T1000 (cell line): ENCODE results near the gene ERGIC2.
"Not testable (repeated sequence)": the region's sequence is repeated elsewhere in the genome, so short reads cannot be mapped to it uniquely, and the experiment has no call there.

ENCODE experiments used
- DNase-seq: peaks from one replicate; lab custom pipeline; 2025; ENCODE audit warnings: mixed read lengths; lab: John Stamatoyannopoulos, UW

ERGIC2 gene, protein sequence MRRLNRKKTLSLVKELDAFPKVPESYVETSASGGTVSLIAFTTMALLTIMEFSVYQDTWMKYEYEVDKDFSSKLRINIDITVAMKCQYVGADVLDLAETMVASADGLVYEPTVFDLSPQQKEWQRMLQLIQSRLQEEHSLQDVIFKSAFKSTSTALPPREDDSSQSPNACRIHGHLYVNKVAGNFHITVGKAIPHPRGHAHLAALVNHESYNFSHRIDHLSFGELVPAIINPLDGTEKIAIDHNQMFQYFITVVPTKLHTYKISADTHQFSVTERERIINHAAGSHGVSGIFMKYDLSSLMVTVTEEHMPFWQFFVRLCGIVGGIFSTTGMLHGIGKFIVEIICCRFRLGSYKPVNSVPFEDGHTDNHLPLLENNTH

GRCh38 chr12:29380536-29381523 lies at the start of gene ERGIC2:
Gene ERGIC2 (minus strand): TSS chr12:29381172. CDS start chr12:29371633, 9,539 bp downstream.
- DNase-seq: peak; percentile 93

GRCh38 chr12:29430716-29431044 lies 49.7 kb upstream of the ERGIC2 start:
- no peak for DNase-seq

DNA sequence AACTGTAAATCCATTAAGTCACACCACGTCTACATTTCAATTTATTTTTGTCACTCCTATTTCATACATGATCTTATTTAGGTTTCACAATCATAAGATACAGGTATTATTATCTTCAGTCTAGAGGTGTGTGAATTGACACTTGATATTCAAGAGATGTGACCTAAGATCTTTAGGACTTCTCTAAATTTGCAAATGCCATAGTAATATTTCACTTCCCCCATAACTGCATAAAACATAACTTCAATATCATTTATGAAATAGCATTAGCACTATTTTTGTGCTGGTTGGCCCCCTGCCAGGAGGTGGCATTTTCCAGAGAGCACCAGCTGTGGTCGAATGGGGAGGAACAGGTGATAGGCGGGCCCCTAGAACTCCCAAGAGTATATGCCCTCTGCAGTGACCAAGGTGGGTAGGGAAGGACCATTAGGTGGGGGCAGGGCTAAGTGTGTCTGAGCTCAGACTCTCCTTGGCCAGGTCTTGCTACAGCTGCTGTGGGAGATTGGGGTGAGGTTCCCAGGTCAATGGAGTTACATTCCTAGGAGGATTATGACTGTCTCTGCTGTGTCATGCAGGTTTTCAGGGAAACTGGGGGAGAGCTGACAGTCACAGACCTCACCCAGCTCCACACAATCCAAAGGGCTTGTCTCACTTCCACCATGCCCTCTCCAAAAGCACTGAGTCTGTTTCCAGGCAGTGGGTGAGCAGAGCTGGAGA lies 49.2 kb upstream of the ERGIC2 start:
- no peak for DNase-seq

GRCh38 chr12:29428633-29429032 lies 47.7 kb upstream of the ERGIC2 start:
- DNase-seq: no peak

DNA sequence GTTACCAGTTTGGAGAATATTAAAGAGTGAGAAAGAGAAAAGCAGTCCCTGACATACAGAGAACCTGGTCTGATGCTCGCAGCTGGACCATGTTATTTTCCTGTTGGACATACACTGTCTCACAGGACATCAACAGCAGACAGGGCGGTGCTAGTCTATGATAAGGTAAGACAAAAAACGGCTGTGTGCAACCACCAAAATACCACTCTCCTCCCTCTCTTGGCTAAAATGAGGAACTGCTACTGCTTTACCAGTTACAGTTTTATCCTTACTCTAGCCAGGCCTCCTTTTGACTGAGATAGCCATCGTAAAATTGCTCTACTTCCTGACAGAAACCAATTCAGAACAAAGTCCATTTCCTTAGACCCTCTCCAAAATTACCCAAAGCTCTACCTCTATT lies 47.0 kb upstream of the ERGIC2 start:
- DNase-seq: no peak

GRCh38 chr12:29426498-29426897 lies 45.5 kb upstream of the ERGIC2 start:
- DNase-seq: no peak

GRCh38 chr12:29425722-29426121 lies 44.8 kb upstream of the ERGIC2 start:
- no peak for DNase-seq

DNA sequence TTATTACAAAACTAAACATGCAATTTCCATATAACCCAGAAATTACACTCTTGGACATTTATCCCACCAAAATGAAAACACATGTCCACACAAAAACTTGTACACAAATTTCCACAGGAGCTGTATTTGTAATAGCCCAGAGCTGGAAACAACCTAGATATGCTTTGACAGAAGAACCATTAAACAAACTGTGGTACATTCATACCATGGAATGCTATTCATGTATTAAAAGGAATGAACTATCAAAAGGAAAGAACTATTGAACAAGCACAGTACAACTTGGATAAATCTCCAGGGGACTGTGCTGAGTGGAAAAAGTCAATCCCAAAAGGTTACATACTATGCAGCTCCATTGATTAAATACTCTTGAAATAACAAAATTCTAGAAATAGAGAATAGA lies 35.8 kb upstream of the ERGIC2 start:
- DNase-seq: no peak

DNA sequence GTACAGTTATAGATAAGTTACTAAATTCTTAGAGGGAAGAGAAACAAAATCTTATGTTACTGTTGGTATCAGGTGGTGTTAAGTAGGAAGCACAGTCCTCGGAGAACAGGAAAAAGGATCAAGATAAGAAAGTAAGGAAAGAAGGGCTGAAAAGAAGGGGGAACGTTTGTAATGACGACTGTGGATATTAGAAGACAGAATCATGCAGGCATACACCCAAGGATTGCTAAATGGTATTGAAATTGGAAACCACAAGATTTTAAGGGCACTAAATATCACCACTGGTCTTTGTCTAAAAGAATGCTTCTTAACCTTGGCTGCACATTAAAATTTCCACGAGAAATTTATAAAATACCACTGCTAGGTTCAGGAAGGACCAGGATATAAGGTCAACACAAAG lies 34.1 kb upstream of the ERGIC2 start:
- no peak for DNase-seq

DNA sequence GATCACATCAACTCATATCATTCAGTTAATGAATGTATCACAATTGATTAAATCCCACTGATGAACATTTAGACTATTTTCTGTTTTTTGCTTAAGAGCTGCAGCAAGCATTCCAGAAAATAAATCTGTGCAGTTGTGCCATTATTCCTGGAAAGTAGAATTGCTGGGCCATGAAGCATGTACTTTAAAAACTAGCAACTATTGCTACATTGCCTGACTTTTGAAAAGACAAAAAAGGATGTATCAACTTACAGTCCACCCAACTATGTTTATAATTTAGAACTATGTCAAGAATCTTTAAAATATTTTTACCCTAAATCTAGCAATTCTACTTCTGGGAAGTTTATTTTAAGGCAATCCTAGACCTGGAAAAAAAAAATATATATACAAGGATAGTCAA lies 33.4 kb upstream of the ERGIC2 start:
- no peak for DNase-seq

DNA sequence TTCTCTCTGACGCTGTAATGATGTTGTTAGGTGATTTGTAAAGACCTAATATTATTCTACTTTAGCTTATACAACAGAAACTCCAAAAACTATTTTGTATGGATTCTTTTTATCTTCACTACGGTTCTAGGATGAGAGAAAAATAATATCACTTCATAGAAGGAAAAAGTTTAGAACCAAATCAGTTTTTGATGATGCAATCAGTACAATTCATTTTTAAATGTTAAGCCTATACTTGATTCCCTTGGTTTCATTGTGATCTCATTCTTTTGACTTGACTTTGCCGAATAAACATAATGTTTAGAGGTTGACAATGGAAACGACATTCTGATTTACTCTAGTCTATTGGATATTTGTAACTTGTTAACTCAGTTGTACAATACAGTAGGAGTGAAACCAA lies 24.6 kb upstream of the ERGIC2 start:
- no peak for DNase-seq

DNA sequence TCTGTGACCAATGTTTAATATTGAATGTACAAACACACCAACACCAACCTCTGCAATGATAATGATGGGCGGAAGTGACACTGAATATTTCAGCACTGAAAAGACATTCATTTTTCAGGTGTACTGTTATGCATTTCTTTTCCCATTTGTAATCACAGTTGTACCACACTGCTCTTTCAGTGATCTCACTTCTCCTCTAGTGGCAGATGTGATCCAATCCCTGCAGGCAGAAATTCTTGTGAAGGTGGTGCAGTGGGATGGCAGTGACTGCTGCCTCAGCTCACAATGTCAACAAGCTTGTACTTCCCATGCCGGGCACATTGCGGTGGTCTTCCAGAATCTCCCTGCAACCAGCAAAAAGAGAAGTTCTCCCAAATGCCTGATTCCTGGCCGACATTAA lies 23.0 kb upstream of the ERGIC2 start:
- DNase-seq: no peak

GRCh38 chr12:29402437-29402836 lies 21.5 kb upstream of the ERGIC2 start:
- DNase-seq: no peak

DNA sequence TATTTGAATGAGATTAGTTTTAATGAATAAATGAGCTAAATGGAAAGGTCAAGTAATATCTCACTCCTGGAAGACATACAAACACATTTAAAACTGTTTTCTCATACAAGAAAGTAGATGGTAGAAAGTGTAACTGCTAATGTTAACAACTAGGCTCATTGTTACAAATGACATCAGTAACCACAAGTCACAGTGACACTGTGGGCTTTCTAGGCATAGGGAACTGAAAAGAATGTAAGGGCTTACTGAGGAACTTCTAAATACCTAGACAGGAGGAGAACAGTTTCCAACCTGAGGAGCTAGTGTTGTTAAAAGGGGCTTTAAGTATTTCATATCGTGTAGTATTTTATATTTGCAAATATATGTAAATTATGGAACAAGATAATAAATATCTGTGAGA lies 17.5 kb upstream of the ERGIC2 start:
- no peak for DNase-seq

GRCh38 chr12:29396774-29397173 lies 15.8 kb upstream of the ERGIC2 start:
- DNase-seq: no peak

- no peak for DNase-seq
These were observed 14.4 kb upstream of the ERGIC2 start for GRCh38 chr12:29395356-29395755.

DNA sequence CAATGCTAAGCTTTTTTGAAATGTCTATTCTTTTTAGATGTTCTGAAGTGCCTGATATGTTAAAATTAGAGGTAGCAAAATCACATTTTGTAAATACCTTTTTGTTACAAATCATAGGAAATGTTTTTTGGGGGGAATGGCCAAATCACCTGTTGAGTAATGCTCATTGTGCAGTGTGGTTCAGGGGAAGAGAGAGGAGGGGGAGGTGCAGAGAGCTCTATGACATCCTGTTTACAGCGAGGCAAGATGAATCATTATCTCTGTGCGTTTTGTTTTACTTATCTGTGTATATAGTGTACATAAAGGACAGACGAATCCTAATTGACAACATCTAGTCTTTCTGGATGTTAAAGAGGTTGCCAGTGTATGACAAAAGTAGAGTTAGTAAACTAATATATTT lies 9.4 kb upstream of the ERGIC2 start:
- not testable (repeated sequence) for DNase-seq

DNA sequence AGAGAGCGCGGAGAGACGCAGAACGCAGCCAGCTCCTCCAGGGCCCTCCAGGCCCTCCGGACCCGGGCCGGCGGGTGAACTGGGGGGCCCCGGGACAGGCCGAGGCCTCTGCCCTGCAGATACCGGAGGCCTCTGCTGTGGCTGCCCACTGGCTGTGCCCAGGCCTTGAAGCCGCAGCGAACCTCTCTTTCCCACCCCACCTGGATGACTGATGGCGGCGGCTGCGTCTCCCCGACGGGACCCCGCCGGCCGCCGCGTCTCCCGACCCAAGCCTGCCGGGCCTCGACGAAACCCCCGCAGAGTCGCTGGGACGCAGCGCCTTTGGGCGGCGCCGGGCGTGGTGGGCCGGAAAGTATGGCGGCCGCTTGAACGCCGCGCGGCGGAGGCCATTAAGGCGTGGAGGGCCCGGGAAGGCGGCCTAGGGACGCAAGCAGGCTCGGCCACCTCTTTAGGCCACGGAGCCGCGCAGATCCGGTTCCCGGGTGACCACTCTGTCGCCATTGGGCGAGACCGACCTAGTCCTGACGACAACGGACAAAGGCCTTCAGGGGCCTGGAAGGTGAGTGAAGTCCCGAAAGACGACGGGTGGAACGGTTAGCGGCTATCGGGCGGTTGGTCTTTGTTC lies 8.4 kb upstream of the ERGIC2 start:
- no peak for DNase-seq

DNA sequence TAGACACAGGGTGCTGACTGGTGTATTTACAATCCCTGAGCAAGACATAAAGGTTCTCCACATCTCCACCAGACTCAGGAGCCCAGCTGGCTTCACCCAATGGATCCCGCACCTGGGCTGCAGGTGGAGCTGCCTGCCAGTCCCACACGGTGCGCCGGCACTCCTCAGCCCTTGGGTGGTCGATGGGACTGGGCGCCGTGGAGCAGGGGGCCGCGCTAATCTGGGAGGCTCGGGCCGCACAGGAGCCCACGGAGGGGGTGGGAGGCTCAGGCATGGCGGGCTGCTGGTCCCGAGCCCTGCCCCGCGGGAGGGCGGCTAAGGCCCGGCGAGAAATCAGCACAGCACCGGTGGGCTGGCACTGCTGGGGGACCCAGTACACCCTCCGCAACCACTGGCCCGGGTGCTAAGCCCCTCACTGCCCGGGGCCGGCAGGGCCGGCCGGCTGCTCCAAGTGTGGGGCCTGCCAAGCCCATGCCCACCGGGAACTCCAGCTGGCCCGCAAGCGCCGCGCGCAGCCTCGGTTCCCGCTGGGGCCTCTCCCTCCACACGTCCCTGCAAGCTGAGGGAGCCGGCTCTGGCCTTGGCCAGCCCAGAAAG lies 5.2 kb upstream of the ERGIC2 start:
- DNase-seq: not testable (repeated sequence)

GRCh38 chr12:29385194-29385593 lies 4.2 kb upstream of the ERGIC2 start:
- not testable (repeated sequence) for DNase-seq

- no peak for DNase-seq
These were observed 1.3 kb upstream of the ERGIC2 start for GRCh38 chr12:29382251-29382650.

GRCh38 chr12:29376118-29376517 lies 4.9 kb downstream of the ERGIC2 start:
- DNase-seq: no peak
